ENCODE measurements around the gene EEA1.

DNA sequence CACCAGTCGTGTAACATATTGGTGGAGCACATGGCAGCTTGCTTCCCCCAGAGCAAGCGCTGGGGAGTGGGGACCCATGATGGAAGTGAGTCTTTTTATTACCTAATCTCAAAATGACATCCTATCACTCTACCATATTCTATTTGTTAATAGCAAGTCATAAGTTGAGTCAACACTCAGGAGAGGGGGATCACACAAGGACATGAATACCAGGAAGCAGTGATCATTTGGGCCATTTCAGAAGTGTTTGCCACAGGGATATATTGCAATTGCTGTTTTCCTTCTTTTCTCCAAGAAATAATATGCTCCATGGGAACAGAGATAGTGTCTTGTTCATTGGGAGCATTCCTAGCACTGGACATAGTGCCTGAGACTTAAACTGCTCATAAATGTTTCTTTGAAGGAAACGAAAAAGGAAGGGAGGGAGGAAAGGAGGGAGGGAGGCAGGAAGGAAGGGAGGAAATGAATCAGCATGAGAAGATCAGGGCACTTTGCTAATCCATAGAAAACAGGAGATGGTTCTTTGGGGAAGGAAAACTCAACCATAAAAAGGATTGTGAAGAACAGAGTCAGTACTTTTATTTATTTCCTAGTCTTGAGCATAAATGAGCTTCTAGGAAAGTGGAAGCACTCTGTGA lies 39.2 kb upstream of the EEA1 start:
- TF ChIP-seq, protein P1, sequence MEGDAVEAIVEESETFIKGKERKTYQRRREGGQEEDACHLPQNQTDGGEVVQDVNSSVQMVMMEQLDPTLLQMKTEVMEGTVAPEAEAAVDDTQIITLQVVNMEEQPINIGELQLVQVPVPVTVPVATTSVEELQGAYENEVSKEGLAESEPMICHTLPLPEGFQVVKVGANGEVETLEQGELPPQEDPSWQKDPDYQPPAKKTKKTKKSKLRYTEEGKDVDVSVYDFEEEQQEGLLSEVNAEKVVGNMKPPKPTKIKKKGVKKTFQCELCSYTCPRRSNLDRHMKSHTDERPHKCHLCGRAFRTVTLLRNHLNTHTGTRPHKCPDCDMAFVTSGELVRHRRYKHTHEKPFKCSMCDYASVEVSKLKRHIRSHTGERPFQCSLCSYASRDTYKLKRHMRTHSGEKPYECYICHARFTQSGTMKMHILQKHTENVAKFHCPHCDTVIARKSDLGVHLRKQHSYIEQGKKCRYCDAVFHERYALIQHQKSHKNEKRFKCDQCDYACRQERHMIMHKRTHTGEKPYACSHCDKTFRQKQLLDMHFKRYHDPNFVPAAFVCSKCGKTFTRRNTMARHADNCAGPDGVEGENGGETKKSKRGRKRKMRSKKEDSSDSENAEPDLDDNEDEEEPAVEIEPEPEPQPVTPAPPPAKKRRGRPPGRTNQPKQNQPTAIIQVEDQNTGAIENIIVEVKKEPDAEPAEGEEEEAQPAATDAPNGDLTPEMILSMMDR (IDR thresholded peaks at IDR 0.05), result no peak
- no peak for TF ChIP-seq POLR2AphosphoS5 (IDR thresholded peaks at IDR 0.05)
